ENCODE measurements around the gene CD164L2. TPM values are rescaled to one million over a fixed set of nuclear protein-coding genes. Genes with fewer than 3 reads are reported as not detected.

The CD164L2 gene
- total and polyA plus RNA-seq, 5 donors from 2014 or later: not detected

DNA sequence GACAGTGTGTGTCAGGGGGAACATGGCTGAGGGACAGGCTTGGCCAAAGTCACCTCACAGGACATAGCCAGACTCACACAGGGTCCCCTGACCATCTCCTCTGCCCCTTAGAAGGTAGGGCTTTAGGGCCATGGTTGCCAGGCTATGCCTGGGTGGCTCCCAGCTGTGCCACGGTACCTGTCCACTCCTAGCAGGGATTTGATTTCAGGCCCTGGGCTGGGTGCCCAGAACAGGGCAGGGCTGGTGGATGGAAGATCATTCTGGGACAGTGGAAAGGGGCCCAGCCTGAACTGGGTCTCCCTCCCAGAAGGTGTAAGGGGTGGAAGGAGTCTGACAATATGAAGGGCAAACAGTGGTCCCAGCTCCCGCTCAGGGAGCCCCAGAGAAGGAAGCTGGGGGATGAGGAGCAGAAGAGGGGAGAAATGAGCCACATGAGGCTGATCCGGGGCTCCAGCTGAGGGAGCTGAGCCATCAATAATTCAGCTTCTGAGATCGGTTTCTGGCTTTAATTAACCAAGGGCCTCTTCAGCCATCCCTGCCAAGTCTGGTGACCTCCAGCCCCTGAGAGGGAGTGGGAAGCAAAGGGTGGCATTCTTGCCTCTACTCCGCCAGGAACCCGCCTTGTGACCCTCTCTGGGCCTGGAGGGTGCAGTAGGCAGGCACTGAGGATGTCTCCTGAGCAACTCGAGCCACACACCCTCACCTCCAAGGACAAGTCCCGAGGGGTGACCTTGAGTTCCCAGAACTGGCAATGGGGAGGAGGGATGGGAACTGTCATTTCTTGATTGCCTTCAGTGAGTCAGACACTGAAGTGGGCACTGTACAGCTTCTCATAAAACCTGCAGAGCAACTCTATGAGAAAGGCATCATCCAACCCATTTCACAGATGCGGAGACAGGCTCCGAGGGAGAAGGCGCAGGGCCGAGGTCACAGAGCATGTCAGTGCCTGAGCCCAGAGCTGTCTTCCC lies 2.1 kb downstream of the CD164L2 start:
- Mint-ChIP-seq H3K27me3 (peaks cover 9% of the 10 kb centered on the region), H3K4me3 (no peak overlapping the region), H3K9me3 (peaks cover 0 to 2% (median 0%) of the 10 kb centered on the region in 7 donors), H3K4me1 (peaks cover 0 to 7% (median 0%) of the 10 kb centered on the region in 4 donors), H3K36me3 (no peaks in the 10 kb centered on the region), H3K27ac (no peak overlapping the region)
- H3K4me1 ChIP-seq (ENCODE audit: control insufficient read depth, insufficient read depth, low read length, poor library complexity, severe bottlenecking): no peaks in the 10 kb centered on the region
- peaks cover 3% of the 10 kb centered on the region for H3K27me3 ChIP-seq (ENCODE audit: control insufficient read depth, insufficient read depth, low read length)
- no peaks in the 10 kb centered on the region for H3K9me3 ChIP-seq (ENCODE audit: control insufficient read depth in 2 of 2, low read length in 2 of 2)
- no peak overlapping the region for H3K27ac ChIP-seq (ENCODE audit: insufficient read depth, low read length, poor library complexity, severe bottlenecking)
- H3K36me3 ChIP-seq (ENCODE audit: control insufficient read depth, insufficient read depth, low read length): no peaks in the 10 kb centered on the region
- no peak for DNase-seq
- ATAC-seq (ENCODE audit: low read depth in 2 of 2): no peak
- no peak overlapping the region for H3K4me3 ChIP-seq (ENCODE audit: low read depth, low read length)

GRCh38 chr1:27380224-27380623 lies 2.9 kb downstream of the CD164L2 start:
- Mint-ChIP-seq H3K36me3 (no peaks in the 10 kb centered on the region), H3K4me3 (no peak overlapping the region), H3K9me3 (peaks cover 0 to 2% (median 0%) of the 10 kb centered on the region in 7 donors), H3K4me1 (peaks cover 0 to 7% (median 0%) of the 10 kb centered on the region in 4 donors), H3K27me3 (peaks cover 11% of the 10 kb centered on the region), H3K27ac (no peak overlapping the region)
- Histone ChIP-seq H3K4me3 (ENCODE audit: low read depth, low read length) (no peak overlapping the region), H3K36me3 (ENCODE audit: control insufficient read depth, insufficient read depth, low read length) (no peaks in the 10 kb centered on the region), H3K27ac (ENCODE audit: insufficient read depth, low read length, poor library complexity, severe bottlenecking) (no peak overlapping the region), H3K9me3 (ENCODE audit: control insufficient read depth in 2 of 2, low read length in 2 of 2) (no peaks in the 10 kb centered on the region), H3K4me1 (ENCODE audit: control insufficient read depth, insufficient read depth, low read length, poor library complexity, severe bottlenecking) (no peaks in the 10 kb centered on the region), H3K27me3 (ENCODE audit: control insufficient read depth, insufficient read depth, low read length) (peaks cover 3% of the 10 kb centered on the region)
- DNase-seq (no peak), ATAC-seq (ENCODE audit: low read depth in 2 of 2) (no peak)

DNA sequence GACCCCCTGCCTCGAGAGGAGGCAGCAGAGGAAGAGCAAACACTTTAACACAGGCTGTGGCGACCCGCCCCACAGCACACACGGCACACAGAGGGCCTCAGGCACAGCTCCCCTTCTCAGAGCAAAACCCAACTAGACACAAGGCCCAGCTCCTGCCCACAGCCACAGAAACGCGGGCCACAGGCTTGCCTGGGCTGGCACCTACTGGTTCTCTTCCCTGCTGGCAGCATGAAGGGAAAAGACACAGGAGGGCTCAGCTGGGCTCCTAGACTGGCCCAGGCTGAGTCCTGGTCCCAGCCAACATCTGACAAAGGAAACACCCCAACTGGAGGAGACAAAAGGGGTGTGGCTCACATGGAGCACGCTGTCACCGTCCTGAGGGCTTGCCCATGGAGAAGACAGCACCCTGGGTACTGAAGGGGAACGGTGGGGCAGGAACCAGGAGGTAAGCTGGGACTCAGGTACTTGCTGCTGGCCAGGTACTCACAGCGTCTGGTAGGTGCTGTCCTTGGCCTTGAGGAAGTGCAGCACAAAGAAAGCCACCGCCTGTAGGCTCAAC lies 3.5 kb downstream of the CD164L2 start:
- Histone ChIP-seq H3K27ac (ENCODE audit: insufficient read depth, low read length, poor library complexity, severe bottlenecking) (no peak overlapping the region), H3K9me3 (ENCODE audit: control insufficient read depth in 2 of 2, low read length in 2 of 2) (no peaks in the 10 kb centered on the region), H3K4me3 (ENCODE audit: low read depth, low read length) (no peak overlapping the region), H3K27me3 (ENCODE audit: control insufficient read depth, insufficient read depth, low read length) (peaks cover 3% of the 10 kb centered on the region), H3K4me1 (ENCODE audit: control insufficient read depth, insufficient read depth, low read length, poor library complexity, severe bottlenecking) (no peaks in the 10 kb centered on the region), H3K36me3 (ENCODE audit: control insufficient read depth, insufficient read depth, low read length) (no peaks in the 10 kb centered on the region)
- no peak overlapping the region for H3K4me3 Mint-ChIP-seq
- DNase-seq (no peak), ATAC-seq (ENCODE audit: low read depth in 2 of 2) (no peak)
- peaks cover 0 to 7% (median 0%) of the 10 kb centered on the region in 4 donors for H3K4me1 Mint-ChIP-seq
- H3K36me3 Mint-ChIP-seq: no peaks in the 10 kb centered on the region
- no peak overlapping the region for H3K27ac Mint-ChIP-seq
- peaks cover 0 to 2% (median 0%) of the 10 kb centered on the region in 7 donors for H3K9me3 Mint-ChIP-seq
- peaks cover 11% of the 10 kb centered on the region for H3K27me3 Mint-ChIP-seq

GRCh38 chr1:27377760-27378495 lies 5.2 kb downstream of the CD164L2 start:
- Mint-ChIP-seq H3K27ac (no peak overlapping the region), H3K4me1 (no peaks in the 10 kb centered on the region), H3K4me3 (no peak overlapping the region), H3K36me3 (no peaks in the 10 kb centered on the region), H3K27me3 (peaks cover 11% of the 10 kb centered on the region), H3K9me3 (peaks cover 0 to 2% (median 0%) of the 10 kb centered on the region in 7 donors)
- no peak for ATAC-seq (ENCODE audit: low read depth in 2 of 2)
- H3K36me3 ChIP-seq (ENCODE audit: control insufficient read depth, insufficient read depth, low read length): no peaks in the 10 kb centered on the region
- no peaks in the 10 kb centered on the region for H3K9me3 ChIP-seq (ENCODE audit: control insufficient read depth in 2 of 2, low read length in 2 of 2)
- H3K4me3 ChIP-seq (ENCODE audit: low read depth, low read length): no peak overlapping the region
- no peak overlapping the region for H3K27ac ChIP-seq (ENCODE audit: insufficient read depth, low read length, poor library complexity, severe bottlenecking)
- peaks cover 3% of the 10 kb centered on the region for H3K27me3 ChIP-seq (ENCODE audit: control insufficient read depth, insufficient read depth, low read length)
- H3K4me1 ChIP-seq (ENCODE audit: control insufficient read depth, insufficient read depth, low read length, poor library complexity, severe bottlenecking): no peaks in the 10 kb centered on the region
- no peak for DNase-seq

DNA sequence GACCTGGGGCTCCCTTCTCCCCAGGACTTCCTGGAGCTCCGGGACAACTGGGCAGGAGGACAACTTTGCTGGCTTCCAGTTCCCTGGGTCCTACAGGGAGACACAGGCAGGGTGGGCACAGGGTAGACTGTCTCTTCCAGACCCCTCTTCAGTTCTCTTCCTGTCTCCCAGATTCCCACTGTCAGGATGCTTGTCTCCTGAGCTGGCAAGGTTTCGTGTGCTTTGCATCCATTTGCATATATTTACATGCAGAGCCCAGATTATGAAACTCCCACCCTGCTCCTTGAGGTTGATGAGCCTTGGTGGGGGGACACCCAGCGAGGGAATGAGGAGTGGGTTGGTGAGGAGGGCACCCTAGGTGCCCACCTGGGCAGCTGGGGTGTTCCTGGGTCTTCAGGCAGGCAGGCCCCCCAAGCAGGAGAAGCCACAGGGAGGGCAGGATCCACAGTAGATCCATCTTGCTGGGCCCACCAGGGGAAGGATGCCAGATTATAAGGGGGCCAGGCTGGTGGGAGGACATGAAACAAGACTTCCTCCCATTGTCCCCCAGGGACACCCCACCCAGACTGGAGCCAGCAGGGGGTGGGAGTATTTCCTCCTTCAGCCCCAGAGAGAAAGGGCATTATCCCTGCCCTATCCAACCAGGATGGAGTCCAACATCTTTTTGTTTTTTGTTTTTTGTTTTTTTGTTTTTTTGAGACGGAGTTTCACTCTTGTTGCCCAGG lies 8.6 kb downstream of the CD164L2 start, which contains the start of gene FCN3:
TSS of gene FCN3 (minus strand) at position 463 of the 725 bp plus-strand sequence. CDS start at position 457, 6 bp downstream.
- Mint-ChIP-seq H3K4me1 (no peaks in the 10 kb centered on the region), H3K4me3 (no peak within 1 kb of the TSS), H3K9me3 (peaks cover 0 to 1% (median 0%) of the 10 kb centered on the region in 7 donors), H3K36me3 (no peaks in the 10 kb centered on the region), H3K27me3 (peaks cover 14% of the 10 kb centered on the region), H3K27ac (peak within 1 kb of the TSS; percentile 18 to 90 (median 43))
- H3K4me3 ChIP-seq (ENCODE audit: low read depth, low read length): no peak within 1 kb of the TSS
- no peaks in the 10 kb centered on the region for H3K9me3 ChIP-seq (ENCODE audit: control insufficient read depth in 2 of 2, low read length in 2 of 2)
- no peaks in the 10 kb centered on the region for H3K27me3 ChIP-seq (ENCODE audit: control insufficient read depth, insufficient read depth, low read length)
- H3K36me3 ChIP-seq (ENCODE audit: control insufficient read depth, insufficient read depth, low read length): no peaks in the 10 kb centered on the region
- ATAC-seq (ENCODE audit: low read depth in 2 of 2) (no peak), DNase-seq (no peak)
- no peaks in the 10 kb centered on the region for H3K4me1 ChIP-seq (ENCODE audit: control insufficient read depth, insufficient read depth, low read length, poor library complexity, severe bottlenecking)
- no peak within 1 kb of the TSS for H3K27ac ChIP-seq (ENCODE audit: insufficient read depth, low read length, poor library complexity, severe bottlenecking)

DNA sequence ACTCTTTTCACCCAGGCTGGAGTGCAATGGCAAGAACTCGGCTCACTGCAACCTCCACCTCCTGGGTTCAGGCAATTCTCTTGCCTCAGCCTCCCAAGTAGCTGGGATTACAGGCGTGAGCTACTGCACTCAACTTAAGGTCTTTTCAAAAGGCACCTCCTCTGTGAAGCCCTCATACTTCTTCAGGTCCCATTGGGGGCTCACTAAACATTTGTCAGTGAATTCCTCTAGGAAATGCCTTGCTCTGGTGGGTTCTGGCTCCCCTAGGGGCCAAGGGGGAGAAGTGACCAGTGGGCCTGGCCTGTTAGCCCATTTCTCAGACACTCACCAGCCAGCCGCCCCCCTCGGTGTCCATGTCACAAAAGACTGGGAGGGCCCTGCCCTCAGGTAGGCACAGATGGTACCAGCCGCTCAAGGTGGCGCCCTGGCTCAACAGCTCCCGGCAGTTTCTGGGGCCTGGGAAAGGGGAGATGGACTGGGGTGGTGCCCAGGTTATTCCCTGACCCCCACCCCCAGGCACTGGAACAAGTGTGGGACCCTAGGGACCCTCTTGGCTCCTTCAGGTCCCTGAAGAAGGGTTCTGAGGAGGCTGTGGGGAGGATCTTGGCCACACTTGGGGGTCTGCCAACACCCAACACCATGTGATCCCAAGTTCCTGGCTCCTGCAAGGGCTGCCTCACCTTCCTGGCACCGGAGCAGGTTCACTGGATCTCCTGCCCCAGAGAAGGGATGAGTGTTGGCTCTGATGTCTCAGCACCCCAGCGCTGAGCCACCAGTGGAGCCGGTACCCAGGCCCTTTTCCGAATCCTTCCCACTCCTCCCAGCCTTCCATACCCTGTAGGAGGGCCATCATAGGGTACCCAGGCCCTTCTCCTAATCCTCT lies 10.1 kb downstream of the CD164L2 start:
- H3K36me3 Mint-ChIP-seq: no peaks in the 10 kb centered on the region
- H3K27ac Mint-ChIP-seq: no peak overlapping the region
- peaks cover 0 to 1% (median 0%) of the 10 kb centered on the region in 7 donors for H3K9me3 Mint-ChIP-seq
- H3K4me3 Mint-ChIP-seq: peak overlapping the region in 1 of 4 donors; percentile 15
- no peak for DNase-seq
- H3K27ac ChIP-seq (ENCODE audit: insufficient read depth, low read length, poor library complexity, severe bottlenecking): no peak overlapping the region
- no peaks in the 10 kb centered on the region for H3K4me1 ChIP-seq (ENCODE audit: control insufficient read depth, insufficient read depth, low read length, poor library complexity, severe bottlenecking)
- no peaks in the 10 kb centered on the region for H3K27me3 ChIP-seq (ENCODE audit: control insufficient read depth, insufficient read depth, low read length)
- H3K4me1 Mint-ChIP-seq: peaks cover 0 to 5% (median under 1%) of the 10 kb centered on the region in 4 donors
- no peaks in the 10 kb centered on the region for H3K36me3 ChIP-seq (ENCODE audit: control insufficient read depth, insufficient read depth, low read length)
- H3K9me3 ChIP-seq (ENCODE audit: control insufficient read depth in 2 of 2, low read length in 2 of 2): no peaks in the 10 kb centered on the region
- H3K4me3 ChIP-seq (ENCODE audit: low read depth, low read length): no peak overlapping the region
- no peak for ATAC-seq (ENCODE audit: low read depth in 2 of 2)
- peaks cover 21% of the 10 kb centered on the region for H3K27me3 Mint-ChIP-seq
